ENCODE data around the gene PIEZO2. TPM values are rescaled to one million over a fixed set of nuclear protein-coding genes. Genes with fewer than 3 reads are reported as not detected.

PIEZO2 gene
- total and polyA plus RNA-seq, 2 of the 8 experiments (the other 6 are each of a cell fraction or from before 2014, with no cell fraction given): 4.7 to 16.5 TPM

- Histone ChIP-seq H2AFZ (ENCODE audit: low read length) (no peak overlapping the region), H3K27ac (ENCODE audit: low read depth, low read length) (no peak overlapping the region), H2AK5ac (ENCODE audit: low read depth, low read length) (no peak overlapping the region), H3K79me2 (ENCODE audit: control insufficient read depth in 1 of 2, insufficient read depth in 2 of 2, low read length in 2 of 2) (no peaks in the 10 kb centered on the region), H3K14ac (ENCODE audit: insufficient read length) (no peak overlapping the region), H4K8ac (ENCODE audit: extremely low read depth, insufficient read depth, low read length) (no peak overlapping the region), H4K5ac (ENCODE audit: insufficient read length, low read depth, low read length) (no peak overlapping the region), H3K4me2 (ENCODE audit: insufficient read depth in 1 of 2, low read depth in 2 of 2, low read length in 2 of 2) (no peak overlapping the region), H2BK15ac (ENCODE audit: low read length) (no peak overlapping the region), H2BK120ac (replicated peaks; ENCODE audit: low read depth, low read length) (no peak overlapping the region), H2BK12ac (ENCODE audit: low read depth, low read length) (no peak overlapping the region), H3K18ac (ENCODE audit: extremely low read depth, low read length) (no peak overlapping the region), H3K4me1 (replicated peaks in 1 of 4; ENCODE audit: control insufficient read depth in 3 of 4, insufficient read depth in 4 of 4, low read length in 3 of 4) (peaks cover 0 to 7% (median 3%) of the 10 kb centered on the region in 4 experiments; a peak in 4 of 7 replicates), H3K9ac (replicated peaks in 1 of 4; ENCODE audit: extremely low read depth in 1 of 4, low read depth in 3 of 4, low read length in 3 of 4) (no peak overlapping the region), H3K56ac (replicated peaks; ENCODE audit: insufficient read length, low read depth, low read length) (no peak overlapping the region), H2BK5ac (ENCODE audit: low read depth, low read length) (no peak overlapping the region), H4K20me1 (replicated peaks in 1 of 2; ENCODE audit: control insufficient read depth in 1 of 2, insufficient read depth in 2 of 2, low read length in 2 of 2) (no peaks in the 10 kb centered on the region), H3K23me2 (ENCODE audit: low read depth, low read length) (no peaks in the 10 kb centered on the region), H3K36me3 (ENCODE audit: control insufficient read depth in 2 of 4, insufficient read depth in 4 of 4, low read length in 3 of 4) (no peaks in the 10 kb centered on the region), H3K27me3 (replicated peaks in 1 of 4; ENCODE audit: control insufficient read depth in 3 of 4, extremely low read depth in 1 of 4, insufficient read depth in 3 of 4, low read length in 3 of 4) (no peaks in the 10 kb centered on the region), H3K9me3 (ENCODE audit: insufficient read depth in 2 of 2, low read depth in 1 of 2, low read length in 1 of 2) (no peaks in the 10 kb centered on the region), H3K4me3 (ENCODE audit: extremely low read depth in 1 of 4, insufficient read depth in 2 of 4, low read depth in 3 of 4, low read length in 4 of 4) (no peak overlapping the region), H3K79me1 (ENCODE audit: low read depth, low read length) (no peaks in the 10 kb centered on the region), H3K23ac (ENCODE audit: insufficient read length) (no peak overlapping the region), H4K91ac (replicated peaks; ENCODE audit: insufficient read length, low read length) (no peak overlapping the region), H2BK20ac (ENCODE audit: low read length) (no peak overlapping the region), H3K4ac (replicated peaks; ENCODE audit: insufficient read length, low read depth, low read length) (no peak overlapping the region)
- WGBS, 2 experiments (ENCODE audit: extremely low coverage in 1 of 2, insufficient coverage in 1 of 2, insufficient read length in 1 of 2, insufficient replicate concordance in 2 of 2, low coverage in 1 of 2, low lambda C conversion rate in 2 of 2, missing lambda C conversion rate in 1 of 2): 78% methylated on average over 6 of the region's 6 CpGs; no CpG with 5 or more reads in 1 of the 2 experiments
- ChIA-PET POLR2A (ENCODE audit: partially characterized antibody) (no interaction called here), CTCF (ENCODE audit: partially characterized antibody) (interaction anchor here (2.0 to 10.2 kb wide), 3 partner anchors 193 to 306 kb away, joined by 4 to 96 read pairs (median 78); partner anchors contain the start of gene PIEZO2)
- DNase-seq (ENCODE audit: low read depth in 1 of 2, low spot score in 2 of 2): no peak
- no peak for TF ChIP-seq ZNF274 (IDR thresholded peaks at IDR 0.05; ENCODE audit: borderline replicate concordance, extremely low read depth, low read length)
- TF ChIP-seq YY1 (IDR thresholded peaks at IDR 0.05; ENCODE audit: low read depth, low read length): no peak
- no peak for TF ChIP-seq SP4 (IDR thresholded peaks at IDR 0.05; ENCODE audit: low read length)
- TF ChIP-seq CHD1 (IDR thresholded peaks at IDR 0.05; ENCODE audit: low read depth, low read length): no peak
- no peak for TF ChIP-seq CEBPB (IDR thresholded peaks at IDR 0.05; ENCODE audit: low read depth, low read length)
- no peak for TF ChIP-seq SAP30 (IDR thresholded peaks at IDR 0.05; ENCODE audit: insufficient read depth, insufficient replicate concordance, low read length)
- no peak for TF ChIP-seq POU5F1 (IDR thresholded peaks at IDR 0.05; ENCODE audit: low read depth, low read length)
- no peak for TF ChIP-seq EZH2 (IDR thresholded peaks at IDR 0.05; ENCODE audit: low read depth, low read length, severe bottlenecking)
- no peak for TF ChIP-seq CBX8 (IDR thresholded peaks at IDR 0.05; ENCODE audit: borderline replicate concordance, low read depth, low read length)
- no peak for FAIRE-seq
Measured at GRCh38 chr18:10847907-10848306, 301.5 kb downstream of the PIEZO2 start.
